GM18498 (cell line): ENCODE results near the gene SHC2.

Experiments used
- ATAC-seq: cut with Tn5 transposase; IDR thresholded peaks from one replicate; pipeline ENCODE4 v1.9.1; 2021; ENCODE audit warnings: mild to moderate bottlenecking, moderate library complexity; ENCODE audit not compliant: unreplicated experiment

SHC2 gene

GRCh38 chr19:376111-376470 lies 84.7 kb downstream of the SHC2 start:
- ATAC-seq = no peak

- no peak for ATAC-seq
These were observed 85.3 kb downstream of the SHC2 start for GRCh38 chr19:375395-376110.

GRCh38 chr19:374886-375235 lies 86.0 kb downstream of the SHC2 start:
- ATAC-seq = no peak

- ATAC-seq = no peak
These were observed 86.5 kb downstream of the SHC2 start for GRCh38 chr19:374183-374885.

GRCh38 chr19:373391-374182 lies 87.2 kb downstream of the SHC2 start:
- no peak for ATAC-seq

- no peak for ATAC-seq
These were observed 88.4 kb downstream of the SHC2 start for GRCh38 chr19:372306-372890.

GRCh38 chr19:371501-372168 lies 89.2 kb downstream of the SHC2 start:
- ATAC-seq = no peak

GRCh38 chr19:370641-371330 lies 90.0 kb downstream of the SHC2 start:
- no peak for ATAC-seq

- ATAC-seq = no peak
These were observed 91.0 kb downstream of the SHC2 start for GRCh38 chr19:369876-370275.

GRCh38 chr19:369256-369655 lies 91.6 kb downstream of the SHC2 start:
- ATAC-seq = no peak

GRCh38 chr19:368630-369024 lies 92.2 kb downstream of the SHC2 start:
- ATAC-seq = no peak

GRCh38 chr19:367963-368629 lies 92.7 kb downstream of the SHC2 start:
- no peak for ATAC-seq

- no peak for ATAC-seq
These were observed 93.3 kb downstream of the SHC2 start for GRCh38 chr19:367561-367960.

GRCh38 chr19:366951-367350 lies 93.9 kb downstream of the SHC2 start:
- ATAC-seq = no peak
